ENCODE measurements around the gene TPSAB1. TPM values are rescaled to one million over a fixed set of nuclear protein-coding genes. Genes with fewer than 3 reads are reported as not detected.
"Not testable (repeated sequence)": the region's sequence is repeated elsewhere in the genome, so short reads cannot be mapped to it uniquely, and the experiment has no call there.

TPSAB1 gene
- total and polyA plus RNA-seq, 9 donors: 0.83 to 16.2 (median 8.3) TPM; not detected in 2

- TF ChIP-seq POLR2A (IDR thresholded peaks at IDR 0.05) (no peak), CTCF (IDR thresholded peaks at IDR 0.05) (no peak), EP300 (IDR thresholded peaks at IDR 0.05) (no peak)
- H3K36me3 ChIP-seq: no peaks in the 10 kb centered on the region
- no peaks in the 10 kb centered on the region for H3K9me3 ChIP-seq
- intact Hi-C loops (cut with DNase I): no loop called here
- WGBS, 3 donors: 30 to 48% (median 35%) methylated on average over 22 of the region's 22 CpGs
- no peak overlapping the region for H3K27ac ChIP-seq
- no peaks in the 10 kb centered on the region for H3K4me1 ChIP-seq (ENCODE audit: insufficient read depth)
- peak in 1 of 5 donors; percentile 11 for DNase-seq
- H3K4me3 ChIP-seq: no peak overlapping the region
- H3K27me3 ChIP-seq: no peaks in the 10 kb centered on the region
Observed at GRCh38 chr16:1245452-1246020, 5.0 kb downstream of the TPSAB1 start.

GRCh38 chr16:1247903-1248537 lies 7.5 kb downstream of the TPSAB1 start:
- intact Hi-C loops (cut with DNase I); H3K4me1 ChIP-seq (ENCODE audit: insufficient read depth); DNase-seq; H3K36me3 ChIP-seq; H3K27ac ChIP-seq; H3K9me3 ChIP-seq; H3K4me3 ChIP-seq; H3K27me3 ChIP-seq: not testable (repeated sequence)
- 70 to 74% (median 71%) methylated on average over 13 to 14 of the region's 14 CpGs for WGBS, 3 donors

- H3K4me3 ChIP-seq; H3K27me3 ChIP-seq; H3K9me3 ChIP-seq; DNase-seq; H3K36me3 ChIP-seq; H3K4me1 ChIP-seq (ENCODE audit: insufficient read depth); H3K27ac ChIP-seq; intact Hi-C loops (cut with DNase I): not testable (repeated sequence)
- 41% methylated on average over 10 of the region's 43 CpGs; no CpG with 5 or more reads in 2 of the 3 donors for WGBS, 3 donors
Observed at GRCh38 chr16:1249031-1249755, 8.7 kb downstream of the TPSAB1 start.

GRCh38 chr16:1253701-1254364 lies 13.3 kb downstream of the TPSAB1 start:
- intact Hi-C loops (cut with DNase I); H3K36me3 ChIP-seq; DNase-seq; H3K9me3 ChIP-seq; H3K27ac ChIP-seq; H3K4me1 ChIP-seq (ENCODE audit: insufficient read depth); H3K4me3 ChIP-seq; H3K27me3 ChIP-seq: not testable (repeated sequence)
- WGBS, 3 donors: no CpG with 5 or more reads among the region's 47 CpGs

GRCh38 chr16:1254821-1255220 lies 14.3 kb downstream of the TPSAB1 start:
- H3K4me1 ChIP-seq (ENCODE audit: insufficient read depth); DNase-seq; H3K27ac ChIP-seq; H3K36me3 ChIP-seq; H3K27me3 ChIP-seq; H3K9me3 ChIP-seq; H3K4me3 ChIP-seq; intact Hi-C loops (cut with DNase I): not testable (repeated sequence)
- WGBS, 3 donors: 82 to 100% methylated on average over 1 to 3 of the region's 3 CpGs; no CpG with 5 or more reads in 1 of the 3 donors

- H3K9me3 ChIP-seq; DNase-seq; H3K27me3 ChIP-seq; H3K4me3 ChIP-seq; intact Hi-C loops (cut with DNase I); H3K4me1 ChIP-seq (ENCODE audit: insufficient read depth); H3K27ac ChIP-seq; H3K36me3 ChIP-seq: not testable (repeated sequence)
- WGBS, 3 donors: 59 to 61% (median 60%) methylated on average over 24 to 25 of the region's 26 CpGs
Observed at GRCh38 chr16:1255276-1256122, 15.0 kb downstream of the TPSAB1 start, which contains the start of gene TPSD1. Gene TPSD1, plus strand, starts transcription at chr16:1256069. Its CDS starts 212 bp downstream, at chr16:1256281.

- H3K4me1 ChIP-seq (ENCODE audit: insufficient read depth); intact Hi-C loops (cut with DNase I); H3K27ac ChIP-seq; H3K9me3 ChIP-seq; DNase-seq; H3K4me3 ChIP-seq; H3K27me3 ChIP-seq; H3K36me3 ChIP-seq: not testable (repeated sequence)
- WGBS, 3 donors: 69 to 77% (median 76%) methylated on average over 15 to 23 of the region's 23 CpGs
Observed at GRCh38 chr16:1256296-1256873, 15.9 kb downstream of the TPSAB1 start.

All from ovary (tissue), 9 donors.